HepG2 (cell line): ENCODE results near the gene SMIM44. TPM values are rescaled to one million over a fixed set of nuclear protein-coding genes. Genes with fewer than 3 reads are reported as not detected.

ENCODE experiments used
- ATAC-seq: fragments of 200-7000 bp; cut with Tn5 transposase; 3 replicates; pipeline ENCODE4 v1.9.1; 2020; ENCODE audit warnings: mild to moderate bottlenecking, moderate library complexity
- BruUV-seq: library from RNA; stranded (reverse); fragments of 400-500 nt; replicated peaks from 2 replicates; lab custom pipeline; 2021; lab: Mats Ljungman, UMichigan
- CTCF ChIA-PET: fragments of 300-600 bp; formaldehyde crosslinking; extraction: SDS; loops from one replicate; lab custom pipeline; 2021; ENCODE audit warnings: low total read pairs, inconsistent platforms, low intra/inter-chr PET ratio; lab: Yijun Ruan, JAX
- POLR2A ChIA-PET: fragments of 350-600 bp; sonication (Branson Sonifier 250); formaldehyde crosslinking; loops from one replicate; lab custom pipeline; 2020; ENCODE audit warnings: antibody characterized with exemption, inconsistent platforms; lab: Yijun Ruan, JAX
- DNase-seq: peaks from one replicate; pipeline ENCODE4 v3.0.0-alpha.2; 2015; ENCODE audit warnings: low spot score
- FAIRE-seq: peaks from 3 replicates; lab custom pipeline; 2011; peaks lifted over from hg19 to GRCh38; lab: Jason Lieb, UNC
- H2AFZ ChIP-seq: one replicate; pipeline ENCODE4 v1.6.1; 2011; ENCODE audit warnings: low read length, inconsistent platforms
- H3K27ac ChIP-seq: fragments of 300-600 bp; 3 replicates; pipeline ENCODE4 v1.8.0; 2011; ENCODE audit warnings: mixed run types, mild to moderate bottlenecking, mixed read lengths, low read length, inconsistent platforms; ENCODE audit not compliant: insufficient read depth; ENCODE audit errors: extremely low read length
- H3K27me3 ChIP-seq, 2 experiments: fragments of 200-600 bp in 1 of 2; 2 replicates in 1 of 2; 3 replicates in 1 of 2; pipeline versions ENCODE4 v1.6.0 to v1.8.0; 2011; ENCODE audit warnings: low read length in 2 of 2, mild to moderate bottlenecking in 2 of 2, moderate library complexity in 2 of 2, inconsistent platforms in 1 of 2; ENCODE audit not compliant: insufficient read depth in 2 of 2, control insufficient read depth in 1 of 2
- H3K36me3 ChIP-seq, 2 experiments: fragments of 200-600 bp in 1 of 2; replicated peaks in 1 of 2; 2 replicates in 1 of 2; 3 replicates in 1 of 2; pipeline versions ENCODE4 v1.5.1 to v1.8.0; 2011; ENCODE audit warnings: low read length in 2 of 2, inconsistent platforms in 1 of 2; ENCODE audit not compliant: insufficient read depth in 2 of 2, control insufficient read depth in 1 of 2
- H3K4me1 ChIP-seq: 2 replicates; pipeline ENCODE4 v1.5.1; 2012; ENCODE audit warnings: low read length, inconsistent platforms; ENCODE audit not compliant: insufficient read depth
- H3K4me2 ChIP-seq: 2 replicates; pipeline ENCODE4 v1.6.0; 2011; ENCODE audit warnings: low read depth, low read length, inconsistent platforms
- H3K4me3 ChIP-seq, 3 experiments: fragments of 200-600 bp in 1 of 3; sonication (generic), shearing (Covaris generic) in 1 of 3; replicated peaks in 1 of 3; 2 replicates each; pipeline ENCODE4 v1.5.1; 2011 to 2016; ENCODE audit warnings: low read length in 3 of 3, inconsistent platforms in 2 of 3, low read depth in 2 of 3, mild to moderate bottlenecking in 2 of 3, control low read depth in 1 of 3, mixed read lengths in 1 of 3; ENCODE audit not compliant: insufficient read depth in 1 of 3
- H3K79me2 ChIP-seq: one replicate; pipeline ENCODE4 v1.6.1; 2011; ENCODE audit warnings: low read length, inconsistent platforms; ENCODE audit not compliant: insufficient read depth
- H3K9ac ChIP-seq: 2 replicates; pipeline ENCODE4 v1.6.0; 2011; ENCODE audit warnings: mild to moderate bottlenecking, low read depth, low read length, inconsistent platforms; ENCODE audit not compliant: insufficient read depth
- H3K9me3 ChIP-seq: 2 replicates; pipeline ENCODE4 v1.5.1; 2012; ENCODE audit warnings: mild to moderate bottlenecking, low read length
- H4K20me1 ChIP-seq: 2 replicates; pipeline ENCODE4 v1.6.0; 2011; ENCODE audit warnings: inconsistent platforms, mild to moderate bottlenecking, low read length, moderate library complexity; ENCODE audit not compliant: insufficient read depth
- NFE2 ChIP-seq: sonication (generic); formaldehyde crosslinking; IDR thresholded peaks from 2 replicates; pipeline ENCODE4 v1.4.0; 2020; ENCODE audit warnings: missing genetic modification reagents
- NONO ChIP-seq, 2 experiments: fragments of 450-650 bp in 1 of 2; sonication (generic) in 1 of 2; formaldehyde crosslinking in 1 of 2; IDR thresholded peaks in 1 of 2; conservative IDR thresholded peaks in 1 of 2; 2 replicates each; pipeline versions ENCODE4 v1.6.1 to v1.8.0; 2017 to 2022; ENCODE audit warnings: mild to moderate bottlenecking in 1 of 2, missing genetic modification reagents in 1 of 2, moderate library complexity in 1 of 2
- ZNF160 ChIP-seq: sonication (generic); formaldehyde crosslinking; IDR thresholded peaks from 2 replicates; pipeline ENCODE4 v1.8.0; 2022; ENCODE audit warnings: mild to moderate bottlenecking, inconsistent platforms, missing genetic modification reagents
- ZNF329 ChIP-seq: sonication (generic); formaldehyde crosslinking; IDR thresholded peaks from 2 replicates; pipeline ENCODE4 v1.9.0; 2021; ENCODE audit warnings: low read depth, mild to moderate bottlenecking, missing genetic modification reagents
- WGBS: methylation state at CpG from one replicate; pipeline ENCODE4 v1.1.6; 2017; ENCODE audit warnings: low lambda C conversion rate; 5-methylcytosine and 5-hydroxymethylcytosine counted together
- in situ Hi-C: cut with HindIII; loops from 2 replicates; pipeline ENCODE4 v1.10.0; 2017; ENCODE audit warnings: low pct_unique_long_range_greater_than_20kb; ENCODE audit not compliant: extremely low pct_ligation_motif_present
- intact Hi-C: fragments of 100-400 bp; cut with micrococcal nuclease; formaldehyde crosslinking; loops from one replicate; pipeline ENCODE4 v1.10.0; 2022; ENCODE audit not compliant: unreplicated experiment
- polyA plus RNA-seq, 8 experiments: library from polyadenylated mRNA; depleted of rRNA in 3 of 8; stranded (reverse) in 7 of 8; unstranded in 1 of 8; fragments of >200 nt; fragmentation: Illumina TruSeq in 4 of 8; extraction: Trizol in 4 of 8; gene quantifications; 2 replicates each; pipeline versions ENCODE4 v1.2.1 to v1.2.3, GENCODE V29; 2011 to 2016; ENCODE audit warnings: low read depth in 4 of 8, missing spikeins in 1 of 8, mixed read lengths in 1 of 8; ENCODE audit not compliant: insufficient read depth in 1 of 8
- total RNA-seq, 5 experiments: library from RNA; depleted of rRNA; stranded (reverse); fragments of >200 nt; fragmentation: Illumina TruSeq; extraction: Trizol; gene quantifications; 2 replicates each; pipeline ENCODE4 v1.2.3, GENCODE V29; 2016; ENCODE audit warnings: low read depth in 1 of 5
- TF ChIP-seq, protein P1 (sequence below): sonication (generic); formaldehyde crosslinking; IDR thresholded peaks from 2 replicates; pipeline ENCODE4 v1.4.0; 2020; ENCODE audit warnings: mild to moderate bottlenecking, missing genetic modification reagents
- TF ChIP-seq, protein P2 (sequence below): sonication (generic); formaldehyde crosslinking; IDR thresholded peaks from 2 replicates; pipeline ENCODE4 v1.5.0; 2020; ENCODE audit warnings: mild to moderate bottlenecking, missing genetic modification reagents

The SMIM44 gene
- total and polyA plus RNA-seq, 2 of the 13 experiments (the other 11 are each of a cell fraction or from before 2014, with no cell fraction given): not detected

DNA sequence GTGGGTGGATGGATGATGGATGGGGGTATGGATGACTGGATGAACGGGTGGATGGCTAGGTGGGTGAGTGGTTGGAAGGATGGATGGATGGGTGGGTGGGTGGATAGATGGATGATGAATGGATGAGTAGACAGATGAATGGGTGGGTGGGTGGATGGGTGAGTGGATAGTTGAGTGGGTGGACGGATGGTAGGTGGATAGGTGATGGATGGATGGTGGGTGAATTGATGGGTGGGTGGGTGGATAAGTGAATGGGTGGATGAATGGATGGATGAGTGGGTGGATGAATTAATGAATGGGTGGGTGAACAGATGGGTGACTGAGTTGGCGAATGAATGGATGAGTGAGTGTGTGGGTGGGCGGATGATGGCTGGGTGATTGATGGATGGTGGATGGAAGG, 7.8 kb downstream of the SMIM44 start:
- 94% methylated on average over 4 of the region's 4 CpGs for WGBS
- no peak overlapping the region for H3K9ac ChIP-seq
- peaks cover 13% of the 10 kb centered on the region for H3K4me1 ChIP-seq
- H3K4me2 ChIP-seq: no peak overlapping the region
- no peak overlapping the region for H2AFZ ChIP-seq
- no peaks in the 10 kb centered on the region for H4K20me1 ChIP-seq
- no peak overlapping the region for H3K4me3 ChIP-seq
- no TSS peak for BruUV-seq
- ChIA-PET POLR2A (no interaction called here), CTCF (no interaction called here)
- no peak for DNase-seq
- H3K27me3 ChIP-seq: no peaks in the 10 kb centered on the region
- H3K36me3 ChIP-seq: no peaks in the 10 kb centered on the region
- no peak for ATAC-seq
- H3K27ac ChIP-seq: no peak overlapping the region
- intact Hi-C loops: no loop called here
- no peak for FAIRE-seq
- no peaks in the 10 kb centered on the region for H3K79me2 ChIP-seq
- in situ Hi-C loops: no loop called here
- TF ChIP-seq, protein P1, sequence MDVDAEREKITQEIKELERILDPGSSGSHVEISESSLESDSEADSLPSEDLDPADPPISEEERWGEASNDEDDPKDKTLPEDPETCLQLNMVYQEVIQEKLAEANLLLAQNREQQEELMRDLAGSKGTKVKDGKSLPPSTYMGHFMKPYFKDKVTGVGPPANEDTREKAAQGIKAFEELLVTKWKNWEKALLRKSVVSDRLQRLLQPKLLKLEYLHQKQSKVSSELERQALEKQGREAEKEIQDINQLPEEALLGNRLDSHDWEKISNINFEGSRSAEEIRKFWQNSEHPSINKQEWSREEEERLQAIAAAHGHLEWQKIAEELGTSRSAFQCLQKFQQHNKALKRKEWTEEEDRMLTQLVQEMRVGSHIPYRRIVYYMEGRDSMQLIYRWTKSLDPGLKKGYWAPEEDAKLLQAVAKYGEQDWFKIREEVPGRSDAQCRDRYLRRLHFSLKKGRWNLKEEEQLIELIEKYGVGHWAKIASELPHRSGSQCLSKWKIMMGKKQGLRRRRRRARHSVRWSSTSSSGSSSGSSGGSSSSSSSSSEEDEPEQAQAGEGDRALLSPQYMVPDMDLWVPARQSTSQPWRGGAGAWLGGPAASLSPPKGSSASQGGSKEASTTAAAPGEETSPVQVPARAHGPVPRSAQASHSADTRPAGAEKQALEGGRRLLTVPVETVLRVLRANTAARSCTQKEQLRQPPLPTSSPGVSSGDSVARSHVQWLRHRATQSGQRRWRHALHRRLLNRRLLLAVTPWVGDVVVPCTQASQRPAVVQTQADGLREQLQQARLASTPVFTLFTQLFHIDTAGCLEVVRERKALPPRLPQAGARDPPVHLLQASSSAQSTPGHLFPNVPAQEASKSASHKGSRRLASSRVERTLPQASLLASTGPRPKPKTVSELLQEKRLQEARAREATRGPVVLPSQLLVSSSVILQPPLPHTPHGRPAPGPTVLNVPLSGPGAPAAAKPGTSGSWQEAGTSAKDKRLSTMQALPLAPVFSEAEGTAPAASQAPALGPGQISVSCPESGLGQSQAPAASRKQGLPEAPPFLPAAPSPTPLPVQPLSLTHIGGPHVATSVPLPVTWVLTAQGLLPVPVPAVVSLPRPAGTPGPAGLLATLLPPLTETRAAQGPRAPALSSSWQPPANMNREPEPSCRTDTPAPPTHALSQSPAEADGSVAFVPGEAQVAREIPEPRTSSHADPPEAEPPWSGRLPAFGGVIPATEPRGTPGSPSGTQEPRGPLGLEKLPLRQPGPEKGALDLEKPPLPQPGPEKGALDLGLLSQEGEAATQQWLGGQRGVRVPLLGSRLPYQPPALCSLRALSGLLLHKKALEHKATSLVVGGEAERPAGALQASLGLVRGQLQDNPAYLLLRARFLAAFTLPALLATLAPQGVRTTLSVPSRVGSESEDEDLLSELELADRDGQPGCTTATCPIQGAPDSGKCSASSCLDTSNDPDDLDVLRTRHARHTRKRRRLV (CRISPR knock-in tag): no peak
- TF ChIP-seq ZNF329 (CRISPR knock-in tag): no peak
- TF ChIP-seq, protein P2, sequence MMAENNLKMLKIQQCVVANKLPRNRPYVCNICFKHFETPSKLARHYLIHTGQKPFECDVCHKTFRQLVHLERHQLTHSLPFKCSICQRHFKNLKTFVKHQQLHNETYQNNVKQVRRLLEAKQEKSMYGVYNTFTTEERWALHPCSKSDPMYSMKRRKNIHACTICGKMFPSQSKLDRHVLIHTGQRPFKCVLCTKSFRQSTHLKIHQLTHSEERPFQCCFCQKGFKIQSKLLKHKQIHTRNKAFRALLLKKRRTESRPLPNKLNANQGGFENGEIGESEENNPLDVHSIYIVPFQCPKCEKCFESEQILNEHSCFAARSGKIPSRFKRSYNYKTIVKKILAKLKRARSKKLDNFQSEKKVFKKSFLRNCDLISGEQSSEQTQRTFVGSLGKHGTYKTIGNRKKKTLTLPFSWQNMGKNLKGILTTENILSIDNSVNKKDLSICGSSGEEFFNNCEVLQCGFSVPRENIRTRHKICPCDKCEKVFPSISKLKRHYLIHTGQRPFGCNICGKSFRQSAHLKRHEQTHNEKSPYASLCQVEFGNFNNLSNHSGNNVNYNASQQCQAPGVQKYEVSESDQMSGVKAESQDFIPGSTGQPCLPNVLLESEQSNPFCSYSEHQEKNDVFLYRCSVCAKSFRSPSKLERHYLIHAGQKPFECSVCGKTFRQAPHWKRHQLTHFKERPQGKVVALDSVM (CRISPR knock-in tag): no peak
- no peak for TF ChIP-seq NONO (IDR thresholded peaks at IDR 0.05)
- no peak for TF ChIP-seq NONO (CRISPR knock-in tag; conservative IDR thresholded peaks at IDR 0.05)
- TF ChIP-seq ZNF160 (CRISPR knock-in tag): no peak
- no peak for TF ChIP-seq NFE2 (CRISPR knock-in tag)
- no peaks in the 10 kb centered on the region for H3K9me3 ChIP-seq
